K562 (cell line): ENCODE measurements around the gene CD68. TPM values are rescaled to one million over a fixed set of nuclear protein-coding genes. Genes with fewer than 3 reads are reported as not detected.

Experiments
- ATAC-seq: fragments of 200-7000 bp; cut with Tn5 transposase; 3 replicates; pipeline ENCODE4 v1.9.1; 2020; ENCODE audit warnings: moderate library complexity
- BruUV-seq: library from RNA; stranded (reverse); fragments of 400-500 nt; replicated peaks from 2 replicates; lab custom pipeline; 2021; lab: Mats Ljungman, UMichigan
- CTCF ChIA-PET: fragments of 300-600 bp; formaldehyde crosslinking; extraction: SDS; loops from one replicate; lab custom pipeline; 2021; ENCODE audit warnings: low intra/inter-chr PET ratio; lab: Yijun Ruan, JAX
- POLR2A ChIA-PET: fragments of 300-600, 350-650 bp; sonication (Branson Sonifier 250); formaldehyde crosslinking; extraction: SDS; loops from one replicate; lab custom pipeline; 2021; ENCODE audit warnings: antibody characterized with exemption, inconsistent platforms; lab: Yijun Ruan, JAX
- DNase-seq, 4 experiments: peaks; one replicate each; pipeline versions ENCODE4 v3.0.0 to v3.0.0-alpha.2; 2011 to 2018; ENCODE audit warnings: low spot score in 3 of 4, mixed read lengths in 3 of 4; ENCODE audit errors: extremely low read depth in 1 of 4
- FAIRE-seq: peaks from 2 replicates; lab custom pipeline; 2011; peaks lifted over from hg19 to GRCh38; lab: Jason Lieb, UNC
- H2AFZ ChIP-seq: 2 replicates; pipeline ENCODE4 v1.6.0; 2011; ENCODE audit warnings: low read depth, low read length, control low read depth, inconsistent platforms
- H3K27ac ChIP-seq: fragments of 200-600 bp; 3 replicates; pipeline ENCODE4 v1.8.0; 2011; ENCODE audit warnings: low read depth, mild to moderate bottlenecking, control low read depth, inconsistent platforms, low read length, moderate library complexity, mixed read lengths; ENCODE audit errors: extremely low read depth
- H3K27me3 ChIP-seq, 2 experiments: fragments of 300-600 bp in 1 of 2; 2 replicates in 1 of 2; 3 replicates in 1 of 2; pipeline versions ENCODE4 v1.6.0 to v1.8.0; 2011; ENCODE audit warnings: inconsistent platforms in 2 of 2, low read length in 2 of 2, mild to moderate bottlenecking in 1 of 2, mixed read lengths in 1 of 2, moderate library complexity in 1 of 2; ENCODE audit not compliant: control insufficient read depth in 2 of 2, insufficient read depth in 2 of 2
- H3K36me3 ChIP-seq: fragments of 300-600 bp; 3 replicates; pipeline ENCODE4 v1.8.0; 2011; ENCODE audit warnings: mild to moderate bottlenecking, low read length, inconsistent platforms; ENCODE audit not compliant: control insufficient read depth, insufficient read depth
- H3K4me1 ChIP-seq, 2 experiments: fragments of 200-600 bp in 1 of 2; replicated peaks in 1 of 2; 2 replicates in 1 of 2; 3 replicates in 1 of 2; pipeline versions ENCODE4 v1.5.1 to v1.8.0; 2011; ENCODE audit warnings: inconsistent platforms in 2 of 2, low read length in 2 of 2, mild to moderate bottlenecking in 1 of 2, mixed read lengths in 1 of 2, moderate library complexity in 1 of 2; ENCODE audit not compliant: control insufficient read depth in 2 of 2, insufficient read depth in 2 of 2
- H3K4me2 ChIP-seq: 2 replicates; pipeline ENCODE4 v1.6.1; 2011; ENCODE audit warnings: low read length, control low read depth, inconsistent platforms, mixed read lengths; ENCODE audit not compliant: insufficient read depth
- H3K4me3 ChIP-seq: fragments of 200-600 bp; sonication (generic), shearing (Covaris generic); 2 replicates; pipeline ENCODE4 v1.5.1; 2016; ENCODE audit warnings: control low read depth, inconsistent platforms
- H3K79me2 ChIP-seq: fragments of 200-600 bp; 3 replicates; pipeline ENCODE4 v1.8.0; 2011; ENCODE audit warnings: low read length, inconsistent platforms; ENCODE audit not compliant: control insufficient read depth, insufficient read depth
- H3K9ac ChIP-seq, 2 experiments: 2 replicates each; pipeline versions ENCODE4 v1.6.0 to v1.6.1; 2011; ENCODE audit warnings: low read depth in 2 of 2, low read length in 2 of 2, control low read depth in 1 of 2, inconsistent platforms in 1 of 2, mild to moderate bottlenecking in 1 of 2, mixed read lengths in 1 of 2; ENCODE audit not compliant: insufficient read depth in 1 of 2
- H3K9me1 ChIP-seq: one replicate; pipeline ENCODE4 v1.6.0; 2011; ENCODE audit warnings: inconsistent platforms, mild to moderate bottlenecking, low read length, moderate library complexity; ENCODE audit not compliant: control insufficient read depth, insufficient read depth
- H3K9me3 ChIP-seq: replicated peaks from 2 replicates; pipeline ENCODE4 v1.5.1; 2011; ENCODE audit warnings: low read depth, low read length, inconsistent platforms; ENCODE audit not compliant: control insufficient read depth, insufficient read depth
- H4K20me1 ChIP-seq: replicated peaks from 2 replicates; pipeline ENCODE4 v1.6.1; 2011; ENCODE audit warnings: low read length, inconsistent platforms, mixed read lengths; ENCODE audit not compliant: control insufficient read depth, insufficient read depth
- CXXC5 ChIP-seq: fragments of 250-450 bp; sonication (Bioruptor Pico); IDR thresholded peaks from 2 replicates; pipeline ENCODE4 v1.8.0; 2022; ENCODE audit warnings: inconsistent platforms, mild to moderate bottlenecking, moderate library complexity
- EP300 ChIP-seq: IDR thresholded peaks from 2 replicates; pipeline ENCODE4 v1.6.1; 2012; ENCODE audit warnings: low read length, improper control_type of control experiment
- HSF4 ChIP-seq: fragments of 250-450 bp; sonication (Bioruptor Pico); IDR thresholded peaks from 2 replicates; pipeline ENCODE4 v2.1.2; 2022; ENCODE audit warnings: mild to moderate bottlenecking, moderate library complexity, borderline replicate concordance
- LCOR ChIP-seq: sonication (generic); formaldehyde crosslinking; IDR thresholded peaks from 2 replicates; pipeline ENCODE4 v1.8.0; 2022; ENCODE audit warnings: mild to moderate bottlenecking, missing genetic modification reagents
- MTF1 ChIP-seq: fragments of 250-450 bp; sonication (Bioruptor Pico); IDR thresholded peaks from 2 replicates; pipeline ENCODE4 v1.9.0; 2021; ENCODE audit warnings: moderate library complexity, mild to moderate bottlenecking, inconsistent platforms, borderline replicate concordance
- SMC3 ChIP-seq: conservative IDR thresholded peaks from 2 replicates; pipeline ENCODE4 v1.6.1; 2011; ENCODE audit warnings: low read depth, low read length, improper control_type of control experiment; ENCODE audit not compliant: insufficient read depth
- SREBF1 ChIP-seq: fragments of 150-350 bp; IDR thresholded peaks from 2 replicates; pipeline ENCODE4 v1.6.1; 2014; ENCODE audit warnings: antibody characterized with exemption, low read depth, low read length, borderline replicate concordance
- TCF7 ChIP-seq: sonication (generic); IDR thresholded peaks from 2 replicates; pipeline ENCODE4 v1.6.1; 2016; ENCODE audit warnings: antibody characterized with exemption, borderline replicate concordance
- TRIM28 ChIP-seq: fragments of 450-650 bp; IDR thresholded peaks from 2 replicates; pipeline ENCODE4 v1.6.1; 2017
- ZFP1 ChIP-seq: fragments of 450-650 bp; formaldehyde crosslinking; IDR thresholded peaks from 2 replicates; pipeline ENCODE4 v1.4.0; 2020; ENCODE audit warnings: mild to moderate bottlenecking, mixed read lengths
- ZNF445 ChIP-seq: fragments of 250-450 bp; sonication (Bioruptor Pico); IDR thresholded peaks from 2 replicates; pipeline ENCODE4 v1.4.0; 2020; ENCODE audit warnings: low read depth, mild to moderate bottlenecking, moderate library complexity
- ZNF584 ChIP-seq: fragments of 200-800 bp; sonication (Bioruptor generic); IDR thresholded peaks from 2 replicates; pipeline ENCODE4 v1.6.1; 2016; ENCODE audit warnings: low read depth, mild to moderate bottlenecking, missing genetic modification characterization, missing compliant biosample characterization
- WGBS: fragments of 100-300 bp; shearing (Covaris generic); methylation state at CpG from one replicate; pipeline ENCODE4 v1.1.6; 2016; ENCODE audit warnings: low coverage, mixed read lengths; ENCODE audit not compliant: insufficient coverage; ENCODE audit errors: missing lambda C conversion rate; 5-methylcytosine and 5-hydroxymethylcytosine counted together
- in situ Hi-C: fragments of 300-500 bp; cut with MboI; formaldehyde crosslinking; loops from 4 replicates; pipeline ENCODE4 v1.15.0; 2018; ENCODE audit warnings: inconsistent platforms, mixed read lengths
- intact Hi-C: fragments of 100-400 bp; cut with micrococcal nuclease; formaldehyde crosslinking; loops from 2 replicates; pipeline ENCODE4 v1.14.2; 2022
- polyA plus RNA-seq, 8 experiments: library from polyadenylated mRNA; depleted of rRNA in 4 of 8; stranded (reverse) in 5 of 8; unstranded in 3 of 8; fragments of >200 nt; fragmentation: Nextera tagmentation in 2 of 8; fragmentation: Illumina TruSeq in 1 of 8; extraction: Ambion mirVana in 2 of 8; extraction: Trizol in 1 of 8; gene quantifications; 2 replicates each; pipeline versions ENCODE4 v1.2.1 to v1.2.3, GENCODE V29; 2011 to 2014; ENCODE audit warnings: inconsistent platforms in 1 of 8, missing spikeins in 1 of 8
- total RNA-seq, 7 experiments: library from RNA; depleted of rRNA in 6 of 7; stranded (reverse); fragments of >200 nt in 6 of 7; fragmentation: Illumina TruSeq in 2 of 7; extraction: Trizol in 2 of 7; gene quantifications; 2 replicates each; pipeline versions ENCODE4 v1.2.1 to v1.2.3, GENCODE V29; 2011 to 2021; ENCODE audit warnings: low replicate concordance in 1 of 7
- TF ChIP-seq, protein P1 (sequence below): fragments of 250-450 bp; sonication (Bioruptor Pico); IDR thresholded peaks from 2 replicates; pipeline ENCODE4 v1.8.0; 2021; ENCODE audit warnings: moderate library complexity, mild to moderate bottlenecking, inconsistent platforms
- TF ChIP-seq, protein P2 (sequence below): sonication (generic); formaldehyde crosslinking; IDR thresholded peaks from 2 replicates; pipeline ENCODE4 v1.8.1; 2023; ENCODE audit warnings: mild to moderate bottlenecking, missing genetic modification reagents
- TF ChIP-seq, protein P3 (sequence below): fragments of 450-650 bp; IDR thresholded peaks from 2 replicates; pipeline ENCODE4 v1.7.0; 2016; ENCODE audit warnings: borderline replicate concordance
- TF ChIP-seq, protein P4 (sequence below): sonication (generic); formaldehyde crosslinking; IDR thresholded peaks from 2 replicates; pipeline ENCODE4 v1.8.1; 2023; ENCODE audit warnings: mild to moderate bottlenecking, missing genetic modification reagents, moderate library complexity

The CD68 gene
- total and polyA plus RNA-seq, 9 of the 15 experiments (the other 6 are each of a cell fraction or from before 2014, with no cell fraction given), result 28.2 to 89.8 (median 37.7) TPM

DNA sequence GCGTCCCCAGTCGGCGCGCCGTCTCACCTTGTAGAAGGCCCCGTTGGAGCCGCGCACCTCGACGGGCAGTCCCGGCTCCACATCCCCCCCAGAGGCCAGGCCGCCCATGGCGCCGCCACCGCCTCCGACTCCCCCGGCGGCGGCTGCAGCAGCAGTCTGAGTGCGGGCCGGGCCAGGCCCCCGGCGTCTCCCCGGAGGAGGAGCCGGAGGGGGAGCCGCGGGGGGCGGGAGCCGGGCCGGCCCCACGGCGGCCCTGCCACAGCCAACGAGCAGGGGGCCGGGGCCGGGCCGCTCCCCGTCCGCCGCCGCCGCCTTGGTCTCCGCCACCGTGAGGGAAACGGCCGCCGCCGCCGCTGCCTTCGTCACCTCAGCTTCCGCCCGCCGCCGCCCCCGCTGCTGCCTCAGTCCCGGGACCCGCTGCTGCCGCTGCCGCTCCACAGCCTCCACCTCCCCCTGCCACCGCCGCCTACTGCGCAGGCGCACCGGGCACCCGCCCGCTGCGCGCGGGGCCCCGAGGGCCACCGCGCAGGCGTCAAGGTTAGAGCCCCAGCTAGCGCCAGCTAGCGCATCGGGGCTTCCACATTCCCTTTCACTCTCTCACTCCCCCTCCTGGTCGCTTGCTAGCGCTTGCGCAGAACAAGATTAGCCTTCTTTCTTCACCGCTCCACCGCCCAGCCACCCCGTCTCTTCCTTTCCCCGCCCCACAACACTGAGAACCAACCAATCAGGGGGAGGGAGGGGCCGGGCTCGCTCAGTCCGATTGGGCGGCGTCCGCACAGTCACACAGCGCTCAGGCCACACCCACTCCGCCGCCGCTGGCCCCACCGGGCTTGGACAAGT is 35.2 kb downstream of the CD68 start, which contains the start of gene FXR2:
TSS of gene FXR2 (minus strand) at position 473 of the 840 bp plus-strand sequence. CDS start at position 108, 365 bp downstream.
- FAIRE-seq, result peak; percentile 97
- BruUV-seq, result no TSS peak
- H3K9me3 ChIP-seq, result no peaks in the 10 kb centered on the region
- TF ChIP-seq EP300 (no peak), ZNF445 (CRISPR knock-in tag) (no peak), HSF4 (CRISPR knock-in tag) (no peak), ZNF584 (CRISPR knock-in tag) (no peak), SREBF1 (no peak), CXXC5 (CRISPR knock-in tag) (peak; percentile 36), TCF7 (no peak), SMC3 (0 out of 2 replicates have a peak, but pooled peaks have one; percentile 12), MTF1 (CRISPR knock-in tag) (no peak), LCOR (CRISPR knock-in tag) (peak; percentile 65; the same call in 1 of the 2 replicates), ZFP1 (no peak), TRIM28 (no peak)
- TF ChIP-seq, protein P1, sequence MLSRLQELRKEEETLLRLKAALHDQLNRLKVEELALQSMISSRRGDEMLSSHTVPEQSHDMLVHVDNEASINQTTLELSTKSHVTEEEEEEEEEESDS, result no peak
- TF ChIP-seq, protein P2, sequence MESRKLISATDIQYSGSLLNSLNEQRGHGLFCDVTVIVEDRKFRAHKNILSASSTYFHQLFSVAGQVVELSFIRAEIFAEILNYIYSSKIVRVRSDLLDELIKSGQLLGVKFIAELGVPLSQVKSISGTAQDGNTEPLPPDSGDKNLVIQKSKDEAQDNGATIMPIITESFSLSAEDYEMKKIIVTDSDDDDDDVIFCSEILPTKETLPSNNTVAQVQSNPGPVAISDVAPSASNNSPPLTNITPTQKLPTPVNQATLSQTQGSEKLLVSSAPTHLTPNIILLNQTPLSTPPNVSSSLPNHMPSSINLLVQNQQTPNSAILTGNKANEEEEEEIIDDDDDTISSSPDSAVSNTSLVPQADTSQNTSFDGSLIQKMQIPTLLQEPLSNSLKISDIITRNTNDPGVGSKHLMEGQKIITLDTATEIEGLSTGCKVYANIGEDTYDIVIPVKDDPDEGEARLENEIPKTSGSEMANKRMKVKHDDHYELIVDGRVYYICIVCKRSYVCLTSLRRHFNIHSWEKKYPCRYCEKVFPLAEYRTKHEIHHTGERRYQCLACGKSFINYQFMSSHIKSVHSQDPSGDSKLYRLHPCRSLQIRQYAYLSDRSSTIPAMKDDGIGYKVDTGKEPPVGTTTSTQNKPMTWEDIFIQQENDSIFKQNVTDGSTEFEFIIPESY (CRISPR knock-in tag), result no peak
- TF ChIP-seq, protein P3, sequence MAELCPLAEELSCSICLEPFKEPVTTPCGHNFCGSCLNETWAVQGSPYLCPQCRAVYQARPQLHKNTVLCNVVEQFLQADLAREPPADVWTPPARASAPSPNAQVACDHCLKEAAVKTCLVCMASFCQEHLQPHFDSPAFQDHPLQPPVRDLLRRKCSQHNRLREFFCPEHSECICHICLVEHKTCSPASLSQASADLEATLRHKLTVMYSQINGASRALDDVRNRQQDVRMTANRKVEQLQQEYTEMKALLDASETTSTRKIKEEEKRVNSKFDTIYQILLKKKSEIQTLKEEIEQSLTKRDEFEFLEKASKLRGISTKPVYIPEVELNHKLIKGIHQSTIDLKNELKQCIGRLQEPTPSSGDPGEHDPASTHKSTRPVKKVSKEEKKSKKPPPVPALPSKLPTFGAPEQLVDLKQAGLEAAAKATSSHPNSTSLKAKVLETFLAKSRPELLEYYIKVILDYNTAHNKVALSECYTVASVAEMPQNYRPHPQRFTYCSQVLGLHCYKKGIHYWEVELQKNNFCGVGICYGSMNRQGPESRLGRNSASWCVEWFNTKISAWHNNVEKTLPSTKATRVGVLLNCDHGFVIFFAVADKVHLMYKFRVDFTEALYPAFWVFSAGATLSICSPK, result no peak
- TF ChIP-seq, protein P4, sequence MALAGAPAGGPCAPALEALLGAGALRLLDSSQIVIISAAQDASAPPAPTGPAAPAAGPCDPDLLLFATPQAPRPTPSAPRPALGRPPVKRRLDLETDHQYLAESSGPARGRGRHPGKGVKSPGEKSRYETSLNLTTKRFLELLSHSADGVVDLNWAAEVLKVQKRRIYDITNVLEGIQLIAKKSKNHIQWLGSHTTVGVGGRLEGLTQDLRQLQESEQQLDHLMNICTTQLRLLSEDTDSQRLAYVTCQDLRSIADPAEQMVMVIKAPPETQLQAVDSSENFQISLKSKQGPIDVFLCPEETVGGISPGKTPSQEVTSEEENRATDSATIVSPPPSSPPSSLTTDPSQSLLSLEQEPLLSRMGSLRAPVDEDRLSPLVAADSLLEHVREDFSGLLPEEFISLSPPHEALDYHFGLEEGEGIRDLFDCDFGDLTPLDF (CRISPR knock-in tag), result no peak

More for the DNA sequence above, 35.2 kb downstream of the CD68 start, which contains the start of gene FXR2:
- peak within 1 kb of the TSS; percentile 81 for H3K4me3 ChIP-seq
- H3K4me1 ChIP-seq, result peaks cover 16 to 27% of the 10 kb centered on the region in 2 experiments; a peak in 4 of 5 replicates
- H3K27ac ChIP-seq, result peak within 1 kb of the TSS; percentile 80
- H3K79me2 ChIP-seq, result peaks cover 44% of the 10 kb centered on the region
- POLR2A ChIA-PET, result interaction anchor here (0.6 to 4.0 kb wide), 9 partner anchors 10 to 1150 kb away, joined by 3 to 28 read pairs (median 3); partner anchors contain the start of genes MPDU1, SAT2 and TP53
- in situ Hi-C loops, result no loop called here
- peaks cover 6% of the 10 kb centered on the region for H3K9me1 ChIP-seq
- ATAC-seq (peak; percentile 98), DNase-seq (peak; percentile 95 to 99 (median 96))
- H3K36me3 ChIP-seq, result peaks cover 11% of the 10 kb centered on the region; the same call in 2 of the 3 replicates
- H4K20me1 ChIP-seq, result no peaks in the 10 kb centered on the region; the same call in 1 of the 2 replicates
- CTCF ChIA-PET, result interaction anchor here (0.5 to 0.6 kb wide), 2 partner anchors 18 to 107 kb away, joined by 3 to 4 read pairs; no protein-coding TSS in a partner anchor
- no peaks in the 10 kb centered on the region for H3K27me3 ChIP-seq
- H3K4me2 ChIP-seq, result peak within 1 kb of the TSS; percentile 82
- 4% methylated on average over 13 of the region's 93 CpGs for WGBS
- H2AFZ ChIP-seq, result peak within 1 kb of the TSS; percentile 97
- H3K9ac ChIP-seq, result peak within 1 kb of the TSS; percentile 80 to 96
- intact Hi-C loops, result loop anchor here (5.0 kb wide), 1 partner anchor 32 kb away; the partner anchor contains the start of gene MPDU1
